Measurements from ENCODE around the gene IDH3G.

IDH3G gene

GRCh38 chrX:153816831-153817690 lies 22.9 kb upstream of the IDH3G start:
- peak in 1 of 3 donors; percentile 16 for DNase-seq (ENCODE audit: low read depth in 2 of 3, low spot score in 1 of 3)

GRCh38 chrX:153814591-153815315 lies 20.6 kb upstream of the IDH3G start:
- DNase-seq (ENCODE audit: low read depth in 2 of 3, low spot score in 1 of 3): no peak

GRCh38 chrX:153813161-153813560 lies 19.0 kb upstream of the IDH3G start:
- no peak for DNase-seq (ENCODE audit: low read depth in 2 of 3, low spot score in 1 of 3)

- DNase-seq (ENCODE audit: low read depth in 2 of 3, low spot score in 1 of 3): no peak
Observed at GRCh38 chrX:153812220-153812619, 18.0 kb upstream of the IDH3G start.

- DNase-seq (ENCODE audit: low read depth in 2 of 3, low spot score in 1 of 3): no peak
Observed at GRCh38 chrX:153807976-153808375, 13.8 kb upstream of the IDH3G start.

GRCh38 chrX:153806999-153807575 lies 12.9 kb upstream of the IDH3G start:
- no peak for DNase-seq (ENCODE audit: low read depth in 2 of 3, low spot score in 1 of 3)

- DNase-seq (ENCODE audit: low read depth in 2 of 3, low spot score in 1 of 3): no peak
Observed at GRCh38 chrX:153805436-153805835, 11.3 kb upstream of the IDH3G start.

- DNase-seq (ENCODE audit: low read depth in 2 of 3, low spot score in 1 of 3): no peak
Observed at GRCh38 chrX:153804621-153805020, 10.4 kb upstream of the IDH3G start.

GRCh38 chrX:153804100-153804595 lies 10.0 kb upstream of the IDH3G start:
- no peak for DNase-seq (ENCODE audit: low read depth in 2 of 3, low spot score in 1 of 3)

- no peak for DNase-seq (ENCODE audit: low read depth in 2 of 3, low spot score in 1 of 3)
Observed at GRCh38 chrX:153803211-153804099, 9.3 kb upstream of the IDH3G start.

- no peak for DNase-seq (ENCODE audit: low read depth in 2 of 3, low spot score in 1 of 3)
Observed at GRCh38 chrX:153802513-153803045, 8.4 kb upstream of the IDH3G start.

- no peak for DNase-seq (ENCODE audit: low read depth in 2 of 3, low spot score in 1 of 3)
Observed at GRCh38 chrX:153801669-153802068, 7.5 kb upstream of the IDH3G start.

- DNase-seq (ENCODE audit: low read depth in 2 of 3, low spot score in 1 of 3): no peak
Observed at GRCh38 chrX:153800746-153801145, 6.6 kb upstream of the IDH3G start.

- DNase-seq (ENCODE audit: low read depth in 2 of 3, low spot score in 1 of 3): no peak
Observed at GRCh38 chrX:153800177-153800722, 6.1 kb upstream of the IDH3G start.

- DNase-seq (ENCODE audit: low read depth in 2 of 3, low spot score in 1 of 3): no peak
Observed at GRCh38 chrX:153799326-153799725, 5.2 kb upstream of the IDH3G start.

- no peak for DNase-seq (ENCODE audit: low read depth in 2 of 3, low spot score in 1 of 3)
Observed at GRCh38 chrX:153797415-153798015, 3.3 kb upstream of the IDH3G start.

GRCh38 chrX:153794897-153795816 lies 982 bp upstream of the IDH3G start:
- no peak for DNase-seq (ENCODE audit: low read depth in 2 of 3, low spot score in 1 of 3)

GRCh38 chrX:153793291-153793690 lies 884 bp downstream of the IDH3G start:
- DNase-seq (ENCODE audit: low read depth in 2 of 3, low spot score in 1 of 3): no peak

GRCh38 chrX:153792368-153792767 lies 1.8 kb downstream of the IDH3G start:
- DNase-seq (ENCODE audit: low read depth in 2 of 3, low spot score in 1 of 3): no peak

Measured in stimulated activated CD4-positive, alpha-beta T cell treated with anti-CD3 and anti-CD28 coated beads, Interleukin-12 subunit alpha, Interleukin-12 subunit beta, amount 100 ng/mL, for 48 hours (primary cell).